Muscle layer of duodenum (tissue), 2 donors: Measurements from ENCODE around the gene PRSS23.

ENCODE experiments used
- H3K27ac ChIP-seq: one replicate; pipeline ENCODE4 v1.7.0; 2013; ENCODE audit warnings: mild to moderate bottlenecking, low read length
- H3K27me3 ChIP-seq: one replicate; pipeline ENCODE4 v1.7.0; 2013; ENCODE audit warnings: low read depth, mild to moderate bottlenecking, control low read depth, low read length
- H3K36me3 ChIP-seq, 2 donors: one replicate each; pipeline ENCODE4 v1.7.0; 2013; ENCODE audit warnings: low read length in 2 of 2, control low read depth in 1 of 2, mild to moderate bottlenecking in 1 of 2; ENCODE audit not compliant: insufficient read depth in 2 of 2, control insufficient read depth in 1 of 2
- H3K4me1 ChIP-seq, 2 donors: one replicate each; pipeline ENCODE4 v1.7.0; 2013; ENCODE audit warnings: low read length in 2 of 2, mild to moderate bottlenecking in 2 of 2, control low read depth in 1 of 2, moderate library complexity in 1 of 2; ENCODE audit not compliant: insufficient read depth in 2 of 2, control insufficient read depth in 1 of 2
- H3K4me3 ChIP-seq, 2 donors: one replicate each; pipeline ENCODE4 v1.7.0; 2013; ENCODE audit warnings: low read length in 2 of 2, low read depth in 1 of 2, mild to moderate bottlenecking in 1 of 2
- H3K9me3 ChIP-seq, 2 donors: one replicate each; pipeline ENCODE4 v1.7.0; 2013; ENCODE audit warnings: low read length in 2 of 2, control low read depth in 1 of 2, mild to moderate bottlenecking in 1 of 2; ENCODE audit not compliant: control insufficient read depth in 1 of 2
- donor health status: healthy.

Gene PRSS23

GRCh38 chr11:86790867-86791849, 9.2 kb upstream of the PRSS23 start:
- no peaks in the 10 kb centered on the region for H3K9me3 ChIP-seq
- no peaks in the 10 kb centered on the region for H3K27me3 ChIP-seq
- H3K4me1 ChIP-seq, result no peaks in the 10 kb centered on the region
- no peaks in the 10 kb centered on the region for H3K36me3 ChIP-seq
- H3K4me3 ChIP-seq, result no peak overlapping the region
- H3K27ac ChIP-seq, result no peak overlapping the region

GRCh38 chr11:86792150-86792549, 8.2 kb upstream of the PRSS23 start:
- Histone ChIP-seq H3K36me3 (no peaks in the 10 kb centered on the region), H3K27me3 (no peaks in the 10 kb centered on the region), H3K4me1 (no peaks in the 10 kb centered on the region), H3K9me3 (no peaks in the 10 kb centered on the region), H3K4me3 (no peak overlapping the region), H3K27ac (no peak overlapping the region)

GRCh38 chr11:86793307-86793706, 7.0 kb upstream of the PRSS23 start:
- Histone ChIP-seq H3K4me1 (no peaks in the 10 kb centered on the region), H3K4me3 (no peak overlapping the region), H3K27ac (no peak overlapping the region), H3K36me3 (no peaks in the 10 kb centered on the region), H3K9me3 (no peaks in the 10 kb centered on the region), H3K27me3 (no peaks in the 10 kb centered on the region)

GRCh38 chr11:86795511-86795910, 4.8 kb upstream of the PRSS23 start:
- Histone ChIP-seq H3K4me1 (no peaks in the 10 kb centered on the region), H3K9me3 (no peaks in the 10 kb centered on the region), H3K27ac (no peak overlapping the region), H3K36me3 (no peaks in the 10 kb centered on the region), H3K4me3 (no peak overlapping the region), H3K27me3 (no peaks in the 10 kb centered on the region)

- H3K27ac ChIP-seq, result no peak overlapping the region
- H3K4me3 ChIP-seq, result no peak overlapping the region
- H3K27me3 ChIP-seq, result no peaks in the 10 kb centered on the region
- no peaks in the 10 kb centered on the region for H3K4me1 ChIP-seq
- H3K9me3 ChIP-seq, result no peaks in the 10 kb centered on the region
- no peaks in the 10 kb centered on the region for H3K36me3 ChIP-seq
These were observed 4.4 kb upstream of the PRSS23 start for GRCh38 chr11:86795949-86796348.

- Histone ChIP-seq H3K9me3 (no peaks in the 10 kb centered on the region), H3K4me1 (peaks cover 0 to 4% of the 10 kb centered on the region in 2 donors), H3K36me3 (no peaks in the 10 kb centered on the region), H3K27ac (no peak overlapping the region), H3K4me3 (no peak overlapping the region), H3K27me3 (no peaks in the 10 kb centered on the region)
These were observed 3.2 kb upstream of the PRSS23 start for GRCh38 chr11:86797133-86797532.

GRCh38 chr11:86798988-86799387, 1.4 kb upstream of the PRSS23 start:
- Histone ChIP-seq H3K4me1 (peaks cover 0 to 10% of the 10 kb centered on the region in 2 donors), H3K27ac (peak overlapping the region; percentile 19), H3K9me3 (no peaks in the 10 kb centered on the region), H3K36me3 (no peaks in the 10 kb centered on the region), H3K27me3 (no peaks in the 10 kb centered on the region), H3K4me3 (no peak overlapping the region)

- Histone ChIP-seq H3K9me3 (no peaks in the 10 kb centered on the region), H3K27ac (peak overlapping the region; percentile 19), H3K4me3 (peak overlapping the region; percentile 37 to 79), H3K36me3 (no peaks in the 10 kb centered on the region), H3K4me1 (peaks cover 0 to 14% of the 10 kb centered on the region in 2 donors), H3K27me3 (no peaks in the 10 kb centered on the region)
These were observed 664 bp upstream of the PRSS23 start for GRCh38 chr11:86799680-86800075.

- no peaks in the 10 kb centered on the region for H3K36me3 ChIP-seq
- H3K4me3 ChIP-seq, result peak overlapping the region; percentile 79 to 86
- H3K27me3 ChIP-seq, result no peaks in the 10 kb centered on the region
- peak overlapping the region; percentile 47 for H3K27ac ChIP-seq
- peaks cover 4 to 26% of the 10 kb centered on the region in 2 donors for H3K4me1 ChIP-seq
- H3K9me3 ChIP-seq, result no peaks in the 10 kb centered on the region
These were observed 574 bp downstream of the PRSS23 start for GRCh38 chr11:86800960-86801272.

- Histone ChIP-seq H3K4me3 (peak overlapping the region; percentile 79 to 86), H3K27me3 (no peaks in the 10 kb centered on the region), H3K36me3 (no peaks in the 10 kb centered on the region), H3K27ac (peak overlapping the region; percentile 47), H3K4me1 (peaks cover 4 to 31% of the 10 kb centered on the region in 2 donors), H3K9me3 (no peaks in the 10 kb centered on the region)
These were observed 1.0 kb downstream of the PRSS23 start for GRCh38 chr11:86801364-86801763.

GRCh38 chr11:86802146-86802545, 1.8 kb downstream of the PRSS23 start:
- Histone ChIP-seq H3K36me3 (no peaks in the 10 kb centered on the region), H3K4me1 (peaks cover 4 to 38% of the 10 kb centered on the region in 2 donors), H3K27ac (peak overlapping the region; percentile 47), H3K4me3 (peak overlapping the region; percentile 79 to 86), H3K9me3 (no peaks in the 10 kb centered on the region), H3K27me3 (no peaks in the 10 kb centered on the region)
